HepG2 (cell line): ENCODE data around the gene RPSA.

Experiments
- FOXO4 ChIP-seq: sonication (generic); formaldehyde crosslinking; conservative IDR thresholded peaks from 2 replicates; pipeline ENCODE4 v1.8.1; 2023; ENCODE audit warnings: missing genetic modification reagents
- JUND ChIP-seq: sonication (generic); formaldehyde crosslinking; IDR thresholded peaks from 2 replicates; pipeline ENCODE4 v1.8.0; 2022; ENCODE audit warnings: mild to moderate bottlenecking, missing genetic modification reagents
- KLF15 ChIP-seq: sonication (generic); formaldehyde crosslinking; IDR thresholded peaks from 2 replicates; pipeline ENCODE4 v1.8.1; 2023; ENCODE audit warnings: borderline replicate concordance, mild to moderate bottlenecking, inconsistent platforms, missing genetic modification reagents, mixed read lengths
- RNF2 ChIP-seq: fragments of 450-650 bp; conservative IDR thresholded peaks from 2 replicates; pipeline ENCODE4 v1.6.1; 2016; ENCODE audit warnings: low read depth
- TCF7 ChIP-seq: sonication (generic); IDR thresholded peaks from 2 replicates; pipeline ENCODE4 v1.6.1; 2016; ENCODE audit warnings: antibody characterized with exemption, low read depth
- ZNF280B ChIP-seq: sonication (generic); formaldehyde crosslinking; IDR thresholded peaks from 2 replicates; pipeline ENCODE4 v1.5.0; 2020; ENCODE audit warnings: missing genetic modification reagents, mild to moderate bottlenecking, borderline replicate concordance
- ZSCAN31 ChIP-seq: sonication (generic); formaldehyde crosslinking; IDR thresholded peaks from 2 replicates; pipeline ENCODE4 v1.5.0; 2020; ENCODE audit warnings: low read depth, mild to moderate bottlenecking, missing genetic modification reagents

GRCh38 chr3:39379778-39380155 lies 26.8 kb upstream of the RPSA start:
- TF ChIP-seq RNF2 (no peak), KLF15 (CRISPR knock-in tag) (no peak), JUND (no peak), ZSCAN31 (CRISPR knock-in tag) (no peak), FOXO4 (no peak), ZNF280B (CRISPR knock-in tag) (no peak), TCF7 (no peak)
